OCI-LY3 (cell line): Measurements from ENCODE around the gene HS3ST3B1.

ENCODE experiments used
- H2AFZ ChIP-seq: fragments of 200-600, 300-600 bp; shearing (Covaris generic); 2 replicates; pipeline ENCODE4 v1.6.0; 2014; ENCODE audit warnings: antibody characterized with exemption, low read depth, low read length
- H3K27ac ChIP-seq: fragments of 200-600, 300-600 bp; sonication (generic); 2 replicates; pipeline ENCODE4 v1.5.1; 2014; ENCODE audit warnings: mild to moderate bottlenecking, low read length, moderate library complexity, mixed read lengths
- H3K27me3 ChIP-seq: fragments of 200-600, 300-600 bp; sonication (generic); 2 replicates; pipeline ENCODE4 v1.6.1; 2014; ENCODE audit warnings: low read depth, low read length, mixed read lengths
- H3K36me3 ChIP-seq: fragments of 200-600, 300-600 bp; sonication (generic); replicated peaks from 2 replicates; pipeline ENCODE3; 2014; ENCODE audit warnings: low read depth, low read length, mixed read lengths
- H3K4me1 ChIP-seq: fragments of 300-600, 200-600 bp; sonication (generic); 2 replicates; pipeline ENCODE4 v1.6.1; 2014; ENCODE audit warnings: low read length, mixed read lengths
- H3K4me2 ChIP-seq: fragments of 200-600, 300-600 bp; sonication (generic); 2 replicates; pipeline ENCODE4 v1.6.1; 2014; ENCODE audit warnings: low read length, mixed read lengths
- H3K4me3 ChIP-seq: fragments of 300-600, 200-600 bp; sonication (generic); 2 replicates; pipeline ENCODE4 v1.5.1; 2014; ENCODE audit warnings: antibody characterized with exemption, mild to moderate bottlenecking, low read length, moderate library complexity
- H3K79me2 ChIP-seq: fragments of 300-600, 200-600 bp; shearing (Covaris generic); 2 replicates; pipeline ENCODE4 v1.6.1; 2014; ENCODE audit warnings: mild to moderate bottlenecking, low read length, mixed read lengths
- H3K9ac ChIP-seq: fragments of 300-600, 200-600 bp; shearing (Covaris generic); 2 replicates; pipeline ENCODE4 v1.6.0; 2014; ENCODE audit warnings: mild to moderate bottlenecking, low read length, moderate library complexity
- H3K9me3 ChIP-seq: fragments of 200-600, 300-600 bp; shearing (Covaris generic); 2 replicates; pipeline ENCODE4 v1.6.1; 2014; ENCODE audit warnings: low read length, mixed read lengths; ENCODE audit not compliant: insufficient read depth
- H4K20me1 ChIP-seq: fragments of 200-600, 300-600 bp; sonication (generic); 2 replicates; pipeline ENCODE4 v1.6.1; 2016; ENCODE audit warnings: low read length, mixed read lengths; ENCODE audit not compliant: insufficient read depth
- EZH2phosphoT487 ChIP-seq: fragments of 200-600 bp; shearing (Covaris generic); IDR thresholded peaks from 2 replicates; pipeline ENCODE4 v1.6.1; 2018; ENCODE audit warnings: antibody characterized with exemption, mixed run types, low read depth
- TF ChIP-seq, protein P1 (sequence below): fragments of 200-600, 300-600 bp; sonication (generic); IDR thresholded peaks from 2 replicates; pipeline ENCODE4 v1.5.1; 2014; ENCODE audit warnings: antibody characterized with exemption, low read length, low read depth

HS3ST3B1 gene

DNA sequence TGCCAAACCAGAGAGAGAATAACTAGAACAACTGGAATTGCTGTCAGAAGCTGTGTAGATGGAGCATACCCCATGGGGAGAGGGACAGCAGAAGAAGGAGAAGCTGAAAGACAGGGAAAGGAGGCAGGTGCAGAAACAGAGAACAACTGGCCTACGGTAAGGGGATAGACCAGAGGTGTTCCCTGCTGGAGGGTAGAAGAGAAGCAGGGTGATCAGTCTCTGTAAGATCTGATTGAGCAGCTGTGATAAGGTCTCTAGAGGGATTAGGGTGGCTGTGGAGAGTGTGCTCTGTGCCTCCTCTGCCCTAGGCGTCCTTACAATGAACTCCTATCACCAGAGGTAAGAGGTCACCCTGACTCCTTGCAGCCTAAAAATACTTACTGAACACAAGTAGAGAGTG lies 30.4 kb upstream of the HS3ST3B1 start:
- H3K27ac ChIP-seq: no peak overlapping the region
- H4K20me1 ChIP-seq: no peaks in the 10 kb centered on the region
- TF ChIP-seq, protein P1, sequence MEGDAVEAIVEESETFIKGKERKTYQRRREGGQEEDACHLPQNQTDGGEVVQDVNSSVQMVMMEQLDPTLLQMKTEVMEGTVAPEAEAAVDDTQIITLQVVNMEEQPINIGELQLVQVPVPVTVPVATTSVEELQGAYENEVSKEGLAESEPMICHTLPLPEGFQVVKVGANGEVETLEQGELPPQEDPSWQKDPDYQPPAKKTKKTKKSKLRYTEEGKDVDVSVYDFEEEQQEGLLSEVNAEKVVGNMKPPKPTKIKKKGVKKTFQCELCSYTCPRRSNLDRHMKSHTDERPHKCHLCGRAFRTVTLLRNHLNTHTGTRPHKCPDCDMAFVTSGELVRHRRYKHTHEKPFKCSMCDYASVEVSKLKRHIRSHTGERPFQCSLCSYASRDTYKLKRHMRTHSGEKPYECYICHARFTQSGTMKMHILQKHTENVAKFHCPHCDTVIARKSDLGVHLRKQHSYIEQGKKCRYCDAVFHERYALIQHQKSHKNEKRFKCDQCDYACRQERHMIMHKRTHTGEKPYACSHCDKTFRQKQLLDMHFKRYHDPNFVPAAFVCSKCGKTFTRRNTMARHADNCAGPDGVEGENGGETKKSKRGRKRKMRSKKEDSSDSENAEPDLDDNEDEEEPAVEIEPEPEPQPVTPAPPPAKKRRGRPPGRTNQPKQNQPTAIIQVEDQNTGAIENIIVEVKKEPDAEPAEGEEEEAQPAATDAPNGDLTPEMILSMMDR: no peak
- TF ChIP-seq EZH2phosphoT487: no peak
- no peak overlapping the region for H3K9ac ChIP-seq
- no peak overlapping the region for H2AFZ ChIP-seq
- no peak overlapping the region for H3K4me3 ChIP-seq
- no peaks in the 10 kb centered on the region for H3K4me1 ChIP-seq
- H3K9me3 ChIP-seq: no peaks in the 10 kb centered on the region
- no peaks in the 10 kb centered on the region for H3K36me3 ChIP-seq
- no peaks in the 10 kb centered on the region for H3K27me3 ChIP-seq
- H3K79me2 ChIP-seq: no peaks in the 10 kb centered on the region
- H3K4me2 ChIP-seq: no peak overlapping the region

DNA sequence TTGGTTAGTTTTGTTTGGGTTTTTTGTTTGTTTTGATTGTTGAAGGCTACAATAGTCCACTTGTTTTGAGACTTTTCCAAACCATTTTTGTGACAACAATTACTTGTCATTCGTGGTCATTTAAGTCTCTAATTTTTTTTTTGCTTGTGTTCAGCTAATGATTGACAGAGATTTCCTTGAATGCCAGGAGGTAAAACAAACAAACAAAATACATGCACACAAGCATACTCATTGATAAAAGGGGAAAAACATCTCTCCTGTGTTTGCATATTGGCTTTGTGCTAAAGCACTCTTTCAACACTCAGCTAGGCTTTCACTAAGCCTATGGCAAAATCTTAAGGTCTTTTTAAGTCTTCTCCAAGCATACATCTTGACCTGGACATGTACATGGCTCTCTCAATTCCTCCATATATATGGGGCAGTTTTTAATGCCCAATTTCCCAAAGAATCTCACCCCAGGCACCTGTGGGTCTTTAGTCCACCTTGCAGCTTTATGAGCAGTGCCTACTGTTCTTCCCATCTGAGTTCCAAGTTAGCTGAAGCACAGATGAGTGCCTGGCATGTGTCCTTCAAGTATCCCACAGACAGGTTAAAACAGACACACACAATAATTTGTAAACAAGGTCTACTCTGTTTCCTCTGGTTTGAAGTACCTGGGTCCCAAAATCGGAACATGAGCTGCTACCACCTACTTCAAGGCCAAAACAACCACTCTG lies 24.2 kb upstream of the HS3ST3B1 start:
- no peaks in the 10 kb centered on the region for H3K4me1 ChIP-seq
- no peak for TF ChIP-seq EZH2phosphoT487
- TF ChIP-seq, protein P1: no peak
- H2AFZ ChIP-seq: no peak overlapping the region
- H3K9me3 ChIP-seq: no peaks in the 10 kb centered on the region
- H3K4me2 ChIP-seq: no peak overlapping the region
- no peaks in the 10 kb centered on the region for H3K36me3 ChIP-seq
- H3K79me2 ChIP-seq: no peaks in the 10 kb centered on the region
- no peaks in the 10 kb centered on the region for H3K27me3 ChIP-seq
- H3K27ac ChIP-seq: no peak overlapping the region
- no peak overlapping the region for H3K9ac ChIP-seq
- no peak overlapping the region for H3K4me3 ChIP-seq
- no peaks in the 10 kb centered on the region for H4K20me1 ChIP-seq

- Histone ChIP-seq H3K4me3 (no peak overlapping the region), H3K36me3 (no peaks in the 10 kb centered on the region), H3K27me3 (no peaks in the 10 kb centered on the region), H4K20me1 (no peaks in the 10 kb centered on the region), H3K4me2 (no peak overlapping the region), H3K79me2 (no peaks in the 10 kb centered on the region), H3K9ac (no peak overlapping the region), H3K27ac (no peak overlapping the region), H2AFZ (no peak overlapping the region), H3K4me1 (no peaks in the 10 kb centered on the region), H3K9me3 (no peaks in the 10 kb centered on the region)
- TF ChIP-seq, protein P1: no peak
- no peak for TF ChIP-seq EZH2phosphoT487
These were observed 19.4 kb upstream of the HS3ST3B1 start for GRCh38 chr17:14281530-14281929.

DNA sequence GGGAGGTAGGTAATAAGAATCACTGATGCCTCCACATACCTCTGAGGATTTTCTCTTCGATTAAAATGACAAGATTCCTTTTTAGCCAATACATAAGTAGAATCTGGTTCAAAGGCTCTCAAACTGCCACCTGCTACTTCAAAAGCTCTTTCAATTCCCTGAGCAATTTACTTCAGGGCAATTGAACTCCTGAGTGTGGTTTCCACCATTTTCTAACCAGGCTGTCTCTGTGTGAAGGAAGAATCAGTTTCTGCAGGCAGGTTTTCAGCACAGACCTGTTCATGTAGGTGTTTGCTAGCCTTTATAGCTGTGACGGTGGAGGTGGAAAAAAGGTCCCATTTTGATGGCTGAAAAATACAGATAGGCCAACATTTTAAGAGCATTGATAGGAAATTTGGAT lies 18.2 kb upstream of the HS3ST3B1 start:
- no peaks in the 10 kb centered on the region for H4K20me1 ChIP-seq
- H3K4me3 ChIP-seq: no peak overlapping the region
- no peaks in the 10 kb centered on the region for H3K79me2 ChIP-seq
- no peaks in the 10 kb centered on the region for H3K4me1 ChIP-seq
- no peak overlapping the region for H3K27ac ChIP-seq
- TF ChIP-seq, protein P1: no peak
- no peak for TF ChIP-seq EZH2phosphoT487
- H3K27me3 ChIP-seq: no peaks in the 10 kb centered on the region
- no peak overlapping the region for H3K4me2 ChIP-seq
- H3K9me3 ChIP-seq: no peaks in the 10 kb centered on the region
- H2AFZ ChIP-seq: no peak overlapping the region
- H3K36me3 ChIP-seq: no peaks in the 10 kb centered on the region
- no peak overlapping the region for H3K9ac ChIP-seq
